G401.6 (cell line): ENCODE results near the gene CRYGS.
"Not testable (repeated sequence)": the region's sequence is repeated elsewhere in the genome, so short reads cannot be mapped to it uniquely, and the experiment has no call there.

Source experiments
- FAIRE-seq: peaks from 2 replicates; lab custom pipeline; 2012; peaks lifted over from hg19 to GRCh38; lab: Jason Lieb, UNC

Gene CRYGS

GRCh38 chr3:186544281-186544680 lies at the start of gene CRYGS:
Gene CRYGS (minus strand): TSS chr3:186544380. CDS start chr3:186544326, 54 bp downstream.
- FAIRE-seq = no peak

- FAIRE-seq = no peak
Observed at GRCh38 chr3:186593862-186594261, 49.7 kb upstream of the CRYGS start.

GRCh38 chr3:186592682-186593081 lies 48.5 kb upstream of the CRYGS start:
- FAIRE-seq = no peak

- FAIRE-seq = no peak
Observed at GRCh38 chr3:186590580-186591295, 46.6 kb upstream of the CRYGS start.

- FAIRE-seq = no peak
Observed at GRCh38 chr3:186589856-186590579, 45.8 kb upstream of the CRYGS start.

- peak; percentile 78 for FAIRE-seq
Observed at GRCh38 chr3:186589121-186589520, 44.9 kb upstream of the CRYGS start.

- no peak for FAIRE-seq
Observed at GRCh38 chr3:186588632-186589031, 44.5 kb upstream of the CRYGS start.

GRCh38 chr3:186587183-186587582 lies 43.0 kb upstream of the CRYGS start:
- no peak for FAIRE-seq

GRCh38 chr3:186586245-186586644 lies 42.1 kb upstream of the CRYGS start:
- FAIRE-seq = not testable (repeated sequence)

GRCh38 chr3:186583831-186584230 lies 39.7 kb upstream of the CRYGS start:
- no peak for FAIRE-seq

- FAIRE-seq = no peak
Observed at GRCh38 chr3:186582541-186582940, 38.4 kb upstream of the CRYGS start.

- no peak for FAIRE-seq
Observed at GRCh38 chr3:186580785-186581184, 36.6 kb upstream of the CRYGS start.

GRCh38 chr3:186577521-186577920 lies 33.3 kb upstream of the CRYGS start:
- no peak for FAIRE-seq

GRCh38 chr3:186571644-186572013 lies 27.4 kb upstream of the CRYGS start:
- no peak for FAIRE-seq

GRCh38 chr3:186570941-186571643 lies 26.9 kb upstream of the CRYGS start:
- no peak for FAIRE-seq

GRCh38 chr3:186570096-186570940 lies 26.1 kb upstream of the CRYGS start, which contains the start of gene DNAJB11:
Gene DNAJB11 (plus strand): TSS chr3:186570720. CDS start chr3:186570898, 178 bp downstream.
- FAIRE-seq = peak; percentile 99

GRCh38 chr3:186569779-186570095 lies 25.6 kb upstream of the CRYGS start:
- no peak for FAIRE-seq

GRCh38 chr3:186569361-186569760 lies 25.2 kb upstream of the CRYGS start:
- FAIRE-seq = not testable (repeated sequence)

GRCh38 chr3:186567072-186567921 lies 23.1 kb upstream of the CRYGS start, which contains the start of gene TBCCD1:
Gene TBCCD1 (minus strand): TSS chr3:186567339. CDS start chr3:186564329, 3,010 bp downstream.
- FAIRE-seq = no peak

- no peak for FAIRE-seq
Observed at GRCh38 chr3:186566772-186567071, 22.5 kb upstream of the CRYGS start.

GRCh38 chr3:186564586-186564985 lies 20.4 kb upstream of the CRYGS start:
- no peak for FAIRE-seq
